Activated naive CD4-positive, alpha-beta T cell treated with anti-CD3 and anti-CD28 coated beads, Interleukin-2, amount 50 U/mL, for 24 hours (primary cell): ENCODE data around the gene FBXO34.

Experiments
- H3K27ac Mint-ChIP-seq: one replicate; pipeline ENCODE4 v1.8.0; 2021; ENCODE audit warnings: mild to moderate bottlenecking, mixed read lengths
- H3K27me3 Mint-ChIP-seq: one replicate; pipeline ENCODE4 v1.8.0; 2021; ENCODE audit warnings: mixed read lengths
- H3K36me3 Mint-ChIP-seq: one replicate; pipeline ENCODE4 v1.8.0; 2021; ENCODE audit warnings: mixed read lengths
- H3K4me1 Mint-ChIP-seq: one replicate; pipeline ENCODE4 v1.8.0; 2021; ENCODE audit warnings: mixed read lengths
- H3K4me3 Mint-ChIP-seq: one replicate; pipeline ENCODE4 v1.8.0; 2021; ENCODE audit warnings: mild to moderate bottlenecking, mixed read lengths
- H3K9me3 Mint-ChIP-seq: one replicate; pipeline ENCODE4 v1.8.0; 2021; ENCODE audit warnings: mixed read lengths

FBXO34 gene

DNA sequence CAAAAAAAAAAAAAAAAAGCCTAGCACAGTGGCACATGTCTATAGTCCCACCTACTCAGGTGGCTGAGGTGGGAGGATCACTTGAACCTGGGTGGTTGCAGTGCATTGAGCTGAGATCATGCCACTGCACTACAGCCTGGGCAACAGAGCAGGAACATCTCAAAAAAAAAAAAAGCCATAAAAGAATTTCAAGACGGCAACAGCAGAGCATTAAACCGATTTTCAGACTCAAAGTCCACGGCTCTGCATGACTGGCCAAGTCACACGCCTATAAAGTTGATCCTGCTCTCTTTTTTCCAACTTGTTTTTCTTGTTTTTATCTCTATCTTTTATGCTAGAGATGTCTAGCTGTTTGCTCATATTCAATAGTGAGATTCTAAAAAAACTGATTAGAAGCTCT lies 45.3 kb downstream of the FBXO34 start:
- H3K4me3 Mint-ChIP-seq = no peak overlapping the region

DNA sequence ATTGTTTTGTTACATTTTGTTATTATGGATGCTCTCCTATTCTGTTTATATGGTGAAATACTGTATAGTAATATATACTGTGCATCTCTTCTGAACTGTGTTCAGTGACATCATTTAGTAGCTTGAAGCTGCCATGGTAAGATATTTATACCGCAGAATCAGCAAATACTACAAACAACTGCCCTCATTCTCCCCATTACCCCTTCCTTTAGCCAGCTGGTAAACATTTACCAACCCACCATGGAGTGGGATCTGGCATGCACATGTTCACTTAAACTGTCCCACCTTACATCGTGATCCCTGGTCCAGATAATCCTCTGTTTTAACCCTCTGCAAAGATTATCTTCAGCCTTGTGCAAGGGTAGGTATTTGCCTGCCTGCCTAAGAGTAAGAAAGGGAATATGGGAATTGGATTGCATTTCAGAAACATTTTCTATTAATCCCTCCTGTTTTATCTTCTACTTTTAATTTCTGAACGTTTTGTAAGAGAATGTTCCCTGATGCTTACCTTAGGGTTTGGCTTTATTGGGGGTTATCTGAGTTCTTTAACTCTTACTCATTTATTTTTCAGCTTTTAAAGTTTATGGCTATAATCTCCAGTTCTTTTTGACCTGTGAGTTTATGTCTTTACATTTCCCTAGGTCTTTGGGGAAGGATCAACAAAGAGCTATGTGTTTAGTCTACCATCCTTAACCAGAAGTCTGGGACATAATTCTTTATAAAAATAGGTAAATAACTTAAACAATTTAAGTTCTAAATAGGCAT lies 46.5 kb downstream of the FBXO34 start:
- no peak overlapping the region for H3K27ac Mint-ChIP-seq
- H3K9me3 Mint-ChIP-seq = peaks cover 6% of the 10 kb centered on the region
- H3K4me1 Mint-ChIP-seq = peaks cover 28% of the 10 kb centered on the region
- H3K4me3 Mint-ChIP-seq = no peak overlapping the region
- H3K27me3 Mint-ChIP-seq = no peaks in the 10 kb centered on the region
- H3K36me3 Mint-ChIP-seq = peaks cover 37% of the 10 kb centered on the region

More for the DNA sequence above, 45.3 kb downstream of the FBXO34 start:
- Mint-ChIP-seq H3K27me3 (no peaks in the 10 kb centered on the region), H3K36me3 (peaks cover 40% of the 10 kb centered on the region), H3K4me1 (peaks cover 28% of the 10 kb centered on the region), H3K27ac (no peak overlapping the region), H3K9me3 (peaks cover 6% of the 10 kb centered on the region)

DNA sequence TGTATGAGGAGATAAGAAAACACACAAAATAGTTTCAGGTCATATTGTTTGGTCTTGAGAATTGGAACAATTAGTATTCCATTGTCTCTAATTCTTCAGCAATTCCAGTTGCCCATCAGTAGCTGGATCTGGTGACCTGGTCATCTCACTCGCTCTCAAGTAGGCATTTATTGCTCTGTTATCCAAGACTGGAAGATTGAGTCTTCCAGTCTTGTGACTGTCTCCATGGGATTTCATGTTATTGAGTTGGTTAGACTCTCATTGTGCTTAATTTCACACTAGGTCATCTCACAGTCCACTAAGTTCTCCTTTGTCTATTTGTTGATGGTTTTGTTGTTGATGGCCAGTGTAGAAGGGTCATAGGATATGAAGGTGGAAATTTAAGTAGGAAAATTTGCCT lies 47.5 kb downstream of the FBXO34 start:
- H3K27ac Mint-ChIP-seq = no peak overlapping the region
- peaks cover 19% of the 10 kb centered on the region for H3K4me1 Mint-ChIP-seq
- no peaks in the 10 kb centered on the region for H3K9me3 Mint-ChIP-seq
- no peaks in the 10 kb centered on the region for H3K27me3 Mint-ChIP-seq
- H3K36me3 Mint-ChIP-seq = peaks cover 30% of the 10 kb centered on the region
- H3K4me3 Mint-ChIP-seq = no peak overlapping the region

DNA sequence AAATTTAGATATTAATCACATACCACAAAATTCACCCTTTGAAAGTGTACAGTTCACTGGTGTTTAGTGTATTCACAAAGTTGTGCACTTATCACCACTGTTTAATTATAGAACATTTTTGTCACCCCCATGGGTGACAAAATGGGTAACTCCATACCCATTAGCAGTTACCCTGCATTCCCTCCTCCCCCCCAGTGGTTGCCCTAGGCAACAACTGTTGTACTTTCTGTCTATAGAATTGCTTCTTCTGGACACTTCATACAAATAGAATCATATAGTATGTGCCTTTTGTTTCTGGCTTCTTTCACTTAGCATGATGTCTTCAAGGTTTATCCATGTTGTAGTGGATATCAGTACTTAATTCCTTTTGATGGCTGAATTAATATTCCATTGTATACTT lies 52.7 kb downstream of the FBXO34 start:
- H3K9me3 Mint-ChIP-seq = no peaks in the 10 kb centered on the region
- H3K27ac Mint-ChIP-seq = peak overlapping the region; percentile 62
- H3K4me1 Mint-ChIP-seq = peaks cover 24% of the 10 kb centered on the region
- no peaks in the 10 kb centered on the region for H3K27me3 Mint-ChIP-seq
- no peak overlapping the region for H3K4me3 Mint-ChIP-seq
- peaks cover 17% of the 10 kb centered on the region for H3K36me3 Mint-ChIP-seq

DNA sequence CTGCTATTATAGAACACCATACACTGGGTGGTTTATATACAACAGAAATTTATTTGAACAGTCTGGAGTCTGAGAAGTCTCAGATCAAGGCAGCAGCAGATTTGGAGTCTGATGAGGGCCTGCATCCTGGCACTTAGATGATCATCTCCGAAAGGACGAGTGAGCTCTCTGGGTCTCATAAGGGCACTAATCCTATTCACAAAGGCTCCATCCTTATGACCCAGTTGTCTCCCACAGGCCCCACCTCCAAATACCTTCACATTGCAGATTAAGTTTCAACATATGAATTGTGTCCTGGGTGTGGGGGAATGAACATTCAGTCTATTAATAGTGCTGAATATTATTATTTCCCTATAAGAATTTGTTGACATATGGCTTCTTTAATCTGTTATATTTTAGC lies 53.6 kb downstream of the FBXO34 start:
- H3K27me3 Mint-ChIP-seq = no peaks in the 10 kb centered on the region
- H3K4me3 Mint-ChIP-seq = no peak overlapping the region
- no peak overlapping the region for H3K27ac Mint-ChIP-seq
- H3K9me3 Mint-ChIP-seq = no peaks in the 10 kb centered on the region
- peaks cover 14% of the 10 kb centered on the region for H3K36me3 Mint-ChIP-seq
- peaks cover 33% of the 10 kb centered on the region for H3K4me1 Mint-ChIP-seq

DNA sequence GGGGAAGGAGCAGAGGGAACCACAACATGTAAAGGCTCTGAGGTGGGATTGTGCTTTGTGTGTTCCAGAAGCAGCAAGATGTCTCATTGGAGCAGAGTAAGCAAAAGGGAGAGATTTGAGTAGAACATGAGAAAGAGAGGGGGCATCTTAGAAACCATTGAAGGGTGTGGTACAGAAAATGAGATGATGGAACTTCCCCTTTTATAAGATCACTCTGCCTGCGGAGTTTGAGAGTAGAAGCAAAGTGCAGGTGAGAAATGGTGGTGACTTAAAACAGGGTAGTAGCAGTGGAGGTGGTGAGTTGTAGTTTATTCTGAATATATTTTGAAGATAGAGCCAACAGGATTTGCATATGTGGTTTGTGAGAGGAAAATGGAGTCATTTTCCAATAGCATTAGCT lies 56.0 kb downstream of the FBXO34 start:
- peaks cover 51% of the 10 kb centered on the region for H3K4me1 Mint-ChIP-seq
- no peaks in the 10 kb centered on the region for H3K27me3 Mint-ChIP-seq
- peak overlapping the region; percentile 16 for H3K4me3 Mint-ChIP-seq
- H3K36me3 Mint-ChIP-seq = peaks cover 16% of the 10 kb centered on the region
- H3K9me3 Mint-ChIP-seq = no peaks in the 10 kb centered on the region
- H3K27ac Mint-ChIP-seq = peak overlapping the region; percentile 63

DNA sequence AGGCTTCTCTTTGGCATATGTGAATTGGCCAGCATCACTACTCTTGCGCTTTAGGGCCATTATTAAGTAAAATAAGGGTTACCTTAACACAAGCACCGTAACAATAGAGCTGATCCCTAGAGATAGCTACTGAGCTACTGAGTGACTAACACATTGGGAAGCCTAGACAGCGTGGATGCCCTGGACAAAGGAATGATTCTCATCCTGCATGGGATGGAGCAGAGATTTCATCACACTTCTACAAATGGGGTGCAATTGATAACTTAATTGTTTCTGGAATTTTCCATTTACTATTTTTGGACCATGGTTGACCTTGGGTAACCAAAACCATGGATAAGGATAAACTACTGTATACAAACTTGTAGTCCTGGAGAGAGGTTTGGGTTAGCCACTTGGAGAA lies 57.1 kb downstream of the FBXO34 start:
- no peak overlapping the region for H3K4me3 Mint-ChIP-seq
- peaks cover 16% of the 10 kb centered on the region for H3K36me3 Mint-ChIP-seq
- H3K9me3 Mint-ChIP-seq = no peaks in the 10 kb centered on the region
- peaks cover 62% of the 10 kb centered on the region for H3K4me1 Mint-ChIP-seq
- H3K27me3 Mint-ChIP-seq = no peaks in the 10 kb centered on the region
- H3K27ac Mint-ChIP-seq = peak overlapping the region; percentile 66

DNA sequence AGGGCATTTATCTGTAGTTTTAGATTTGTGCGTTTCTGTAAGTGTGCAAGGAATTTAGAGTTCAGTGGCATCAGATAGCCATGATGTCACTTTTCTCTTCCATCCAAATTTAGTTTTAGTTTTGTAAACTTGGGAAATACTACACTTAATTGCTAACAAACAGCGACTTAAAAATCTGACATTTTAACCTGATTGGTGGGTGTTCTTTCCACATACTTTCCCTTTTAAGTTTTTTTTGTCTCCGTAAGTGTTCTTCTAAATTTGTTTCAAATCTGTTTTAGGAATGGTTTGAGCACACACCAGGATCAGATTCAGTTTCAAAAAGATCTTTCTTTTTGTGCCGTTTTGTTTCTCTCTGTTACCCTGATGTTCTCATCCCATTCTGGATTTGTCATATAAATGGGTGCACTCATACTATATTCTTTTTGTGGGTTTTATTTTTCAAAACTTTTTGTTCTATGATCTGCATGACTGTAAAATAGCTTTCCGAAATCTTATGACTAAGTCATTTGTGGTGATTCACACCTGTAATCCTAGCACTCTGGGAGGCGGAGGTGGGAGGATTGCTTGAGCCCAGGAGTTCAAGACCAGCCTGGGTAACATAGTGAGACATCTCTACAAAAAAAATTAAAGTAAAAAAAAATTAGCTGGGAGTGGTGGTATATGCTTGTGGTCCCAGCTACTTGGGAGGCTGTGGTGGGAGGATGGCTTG lies 58.9 kb downstream of the FBXO34 start:
- Mint-ChIP-seq H3K27ac (peak overlapping the region; percentile 99), H3K9me3 (no peaks in the 10 kb centered on the region), H3K27me3 (no peaks in the 10 kb centered on the region), H3K4me3 (peak overlapping the region; percentile 74), H3K4me1 (peaks cover 80% of the 10 kb centered on the region), H3K36me3 (peaks cover 12% of the 10 kb centered on the region)

DNA sequence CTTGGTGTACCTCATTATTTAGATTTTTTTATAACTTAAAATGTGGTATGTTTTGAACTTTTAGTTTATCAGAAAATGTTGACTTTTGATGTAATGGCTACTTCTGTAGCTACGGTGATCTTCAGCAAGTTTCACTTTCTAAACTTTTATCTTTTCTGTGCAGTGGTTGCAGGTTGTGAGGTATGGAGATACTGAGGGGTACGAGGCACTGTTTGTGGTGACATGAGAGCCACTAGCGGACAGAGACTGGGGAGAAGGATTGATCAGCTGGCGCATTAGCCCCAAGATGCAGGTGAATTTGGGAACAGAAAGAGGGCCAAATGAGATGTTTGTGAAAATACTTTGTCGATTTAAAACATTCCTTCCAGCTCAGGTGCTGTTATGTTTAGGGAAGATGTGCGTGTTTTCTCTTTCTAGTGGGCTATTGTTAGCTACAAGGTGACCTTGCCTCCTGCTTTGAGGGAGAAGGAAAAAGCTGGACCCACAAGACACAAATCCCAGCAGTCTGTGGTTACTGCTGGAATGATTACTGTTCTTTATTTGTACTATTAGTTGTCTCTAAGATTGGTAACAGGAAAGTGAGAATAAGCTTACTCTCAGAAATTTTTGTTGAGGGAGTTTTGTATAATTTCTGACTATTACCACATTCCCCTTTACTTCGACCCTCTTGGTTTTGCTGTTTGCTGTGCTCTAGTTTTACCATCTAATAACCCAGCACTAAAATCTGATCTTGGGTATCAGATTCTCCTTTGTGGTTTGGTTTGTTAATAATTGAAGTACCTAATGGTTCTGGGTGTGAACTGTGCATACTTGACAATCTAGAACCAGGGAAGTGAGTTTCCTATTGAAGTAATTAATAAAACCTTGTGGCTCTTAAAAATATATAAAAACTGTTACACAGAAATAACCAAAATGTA lies 61.7 kb downstream of the FBXO34 start:
- Mint-ChIP-seq H3K27ac (peak overlapping the region; percentile 96), H3K36me3 (peaks cover 3% of the 10 kb centered on the region), H3K4me3 (peak overlapping the region; percentile 86), H3K9me3 (no peaks in the 10 kb centered on the region), H3K4me1 (peaks cover 82% of the 10 kb centered on the region), H3K27me3 (no peaks in the 10 kb centered on the region)

DNA sequence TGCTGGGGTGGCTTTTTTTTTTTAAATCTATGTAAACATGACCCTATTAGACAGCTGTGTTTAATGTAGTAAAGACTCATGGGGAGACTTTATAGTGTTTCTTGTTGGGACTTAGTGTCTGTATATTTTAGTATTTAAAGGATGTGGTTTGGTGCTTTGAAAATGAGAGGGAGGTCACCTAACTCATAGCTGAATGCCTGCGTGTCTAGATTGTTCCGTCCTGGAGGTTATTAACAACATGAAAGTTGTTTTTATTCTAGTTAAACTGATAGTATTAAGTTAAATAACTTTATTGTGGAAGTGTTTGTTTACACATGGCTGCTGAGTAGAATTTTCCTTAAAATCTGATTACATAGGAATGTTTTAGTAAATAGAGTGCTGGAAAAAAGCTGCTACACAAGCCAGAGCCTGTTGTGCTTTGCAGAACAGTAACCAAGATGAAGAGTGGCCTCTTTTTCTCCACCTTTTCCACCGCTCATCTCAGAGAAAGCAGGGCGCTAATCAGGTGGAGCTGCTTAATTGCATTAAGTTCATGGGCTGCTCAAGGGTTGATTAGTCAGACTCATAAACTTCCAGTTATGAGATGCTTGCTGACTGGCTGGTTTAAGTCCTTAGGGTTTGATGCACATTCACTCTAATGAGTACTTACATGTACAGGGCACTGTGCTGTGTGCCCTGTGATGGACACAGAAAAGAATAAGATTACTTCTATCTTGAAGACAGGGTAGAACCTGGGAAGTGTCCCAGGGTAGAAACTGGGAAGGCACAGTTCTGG lies 62.7 kb downstream of the FBXO34 start:
- Mint-ChIP-seq H3K36me3 (peaks cover 5% of the 10 kb centered on the region), H3K9me3 (no peaks in the 10 kb centered on the region), H3K4me1 (peaks cover 88% of the 10 kb centered on the region), H3K4me3 (peak overlapping the region; percentile 86), H3K27me3 (no peaks in the 10 kb centered on the region), H3K27ac (peak overlapping the region; percentile 96)

DNA sequence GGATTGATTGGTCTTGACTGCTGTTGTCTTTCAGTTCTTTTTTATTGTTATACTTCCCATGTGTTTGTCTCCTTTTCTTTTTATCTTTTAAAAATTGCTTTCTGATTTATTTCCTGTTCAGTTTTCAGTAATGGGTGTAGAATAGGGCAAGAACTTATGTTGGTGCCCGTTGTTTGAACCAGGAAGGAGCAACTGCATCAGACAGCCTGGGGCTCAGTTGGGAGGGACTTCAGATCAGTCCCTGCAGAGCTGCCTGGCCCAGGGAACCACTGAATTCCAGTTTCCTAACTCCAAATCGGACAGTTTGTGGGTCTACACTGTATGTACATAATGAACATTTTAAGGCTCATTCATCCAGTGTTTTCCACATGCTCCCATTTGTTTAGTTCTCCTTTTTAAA lies 64.9 kb downstream of the FBXO34 start:
- H3K4me1 Mint-ChIP-seq = peaks cover 88% of the 10 kb centered on the region
- peak overlapping the region; percentile 47 for H3K4me3 Mint-ChIP-seq
- H3K27me3 Mint-ChIP-seq = no peaks in the 10 kb centered on the region
- no peaks in the 10 kb centered on the region for H3K9me3 Mint-ChIP-seq
- H3K36me3 Mint-ChIP-seq = peaks cover 4% of the 10 kb centered on the region
- peak overlapping the region; percentile 87 for H3K27ac Mint-ChIP-seq

DNA sequence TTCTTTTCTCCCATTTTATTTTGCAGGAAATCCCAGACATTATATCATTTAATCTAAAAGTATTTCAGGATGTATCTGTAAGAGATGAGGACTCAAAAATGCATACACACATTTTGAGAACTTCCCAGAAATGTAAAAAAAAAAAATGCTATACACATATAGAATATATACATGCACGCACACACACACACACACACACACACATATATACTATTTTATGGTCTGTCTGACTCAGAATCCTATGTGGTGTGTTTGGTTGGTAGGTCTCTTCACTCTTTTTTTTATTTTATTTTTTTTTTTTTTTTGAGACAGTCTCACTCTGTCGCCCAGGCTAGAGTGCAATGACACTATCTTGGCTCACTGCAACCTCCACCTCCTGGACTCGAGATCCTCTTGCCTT lies 65.5 kb downstream of the FBXO34 start:
- Mint-ChIP-seq H3K9me3 (no peaks in the 10 kb centered on the region), H3K4me3 (no peak overlapping the region), H3K4me1 (peaks cover 92% of the 10 kb centered on the region), H3K27me3 (no peaks in the 10 kb centered on the region), H3K27ac (peak overlapping the region; percentile 87), H3K36me3 (peaks cover 4% of the 10 kb centered on the region)

DNA sequence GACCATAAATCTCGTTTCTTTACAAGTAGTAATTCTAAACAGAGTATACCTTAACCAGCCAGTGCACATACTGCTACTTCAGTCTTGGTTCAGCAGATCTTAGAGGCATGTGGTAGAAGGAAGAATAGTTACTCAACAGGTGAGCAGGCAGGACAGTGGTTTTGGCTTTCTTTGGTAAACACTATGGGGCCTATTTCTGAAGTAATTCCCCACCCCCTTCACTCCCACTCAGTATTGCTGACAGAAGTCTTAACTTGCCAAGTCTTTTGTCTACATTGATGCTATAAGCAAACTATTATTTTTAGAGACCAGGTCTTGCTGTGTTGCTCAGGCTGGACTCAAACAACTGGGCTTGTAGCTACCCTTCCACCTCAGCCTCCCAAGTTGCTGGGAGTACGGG lies 68.5 kb downstream of the FBXO34 start:
- Mint-ChIP-seq H3K4me1 (peaks cover 87% of the 10 kb centered on the region), H3K36me3 (peaks cover 2% of the 10 kb centered on the region), H3K27me3 (no peaks in the 10 kb centered on the region), H3K9me3 (no peaks in the 10 kb centered on the region), H3K27ac (peak overlapping the region; percentile 14), H3K4me3 (peak overlapping the region; percentile 43)

DNA sequence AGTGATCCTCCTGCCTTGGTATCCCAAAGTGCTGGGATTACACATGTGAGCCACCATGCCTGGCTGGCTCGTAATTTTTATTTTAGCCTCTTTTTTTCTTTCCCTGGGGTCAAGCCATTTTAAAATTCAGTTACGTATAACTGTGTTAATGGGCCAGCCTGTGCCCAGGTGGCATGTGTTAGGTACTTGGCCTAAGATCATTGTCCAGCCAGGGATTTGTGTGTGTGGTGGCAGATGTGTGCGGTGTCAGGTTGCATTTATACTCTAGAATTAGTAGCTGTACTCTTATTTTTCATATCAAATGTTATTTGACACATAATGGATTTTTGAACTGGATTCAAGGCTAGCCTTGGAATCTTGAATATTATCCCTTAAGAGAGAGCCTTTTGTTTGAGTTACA lies 69.3 kb downstream of the FBXO34 start:
- Mint-ChIP-seq H3K36me3 (peaks cover 6% of the 10 kb centered on the region), H3K4me3 (peak overlapping the region; percentile 30), H3K9me3 (no peaks in the 10 kb centered on the region), H3K4me1 (peaks cover 87% of the 10 kb centered on the region), H3K27ac (no peak overlapping the region), H3K27me3 (no peaks in the 10 kb centered on the region)

DNA sequence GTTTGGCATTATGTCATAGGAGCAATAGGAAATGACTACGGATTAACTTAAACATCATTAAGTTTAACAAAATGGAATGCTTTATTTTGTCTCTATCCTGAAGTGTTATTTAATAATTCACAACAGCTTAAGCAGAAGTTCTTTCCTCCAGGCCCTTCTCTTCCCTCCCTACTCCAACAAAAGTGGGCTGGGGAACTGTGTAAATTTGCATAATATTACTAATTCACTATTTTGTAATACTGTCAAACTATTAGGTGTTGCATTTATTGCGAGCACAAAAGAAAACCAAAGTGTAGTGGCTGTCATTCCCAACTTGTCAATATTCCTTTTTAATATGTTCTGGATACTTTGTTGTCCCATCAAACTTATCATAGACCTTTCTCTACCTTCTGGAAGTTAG lies 70.6 kb downstream of the FBXO34 start:
- no peak overlapping the region for H3K27ac Mint-ChIP-seq
- H3K36me3 Mint-ChIP-seq = peaks cover 8% of the 10 kb centered on the region
- no peak overlapping the region for H3K4me3 Mint-ChIP-seq
- no peaks in the 10 kb centered on the region for H3K27me3 Mint-ChIP-seq
- H3K9me3 Mint-ChIP-seq = no peaks in the 10 kb centered on the region
- H3K4me1 Mint-ChIP-seq = peaks cover 90% of the 10 kb centered on the region
